SHP77 treated with DMSO at 0.1 percent for 48 hours (cell line): ENCODE results near the gene AURKB.
"Not testable (repeated sequence)": the region's sequence is repeated elsewhere in the genome, so short reads cannot be mapped to it uniquely, and the experiment has no call there.

Experiments
- DNase-seq: peaks from one replicate; lab custom pipeline; 2025; lab: John Stamatoyannopoulos, UW

The AURKB gene

DNA sequence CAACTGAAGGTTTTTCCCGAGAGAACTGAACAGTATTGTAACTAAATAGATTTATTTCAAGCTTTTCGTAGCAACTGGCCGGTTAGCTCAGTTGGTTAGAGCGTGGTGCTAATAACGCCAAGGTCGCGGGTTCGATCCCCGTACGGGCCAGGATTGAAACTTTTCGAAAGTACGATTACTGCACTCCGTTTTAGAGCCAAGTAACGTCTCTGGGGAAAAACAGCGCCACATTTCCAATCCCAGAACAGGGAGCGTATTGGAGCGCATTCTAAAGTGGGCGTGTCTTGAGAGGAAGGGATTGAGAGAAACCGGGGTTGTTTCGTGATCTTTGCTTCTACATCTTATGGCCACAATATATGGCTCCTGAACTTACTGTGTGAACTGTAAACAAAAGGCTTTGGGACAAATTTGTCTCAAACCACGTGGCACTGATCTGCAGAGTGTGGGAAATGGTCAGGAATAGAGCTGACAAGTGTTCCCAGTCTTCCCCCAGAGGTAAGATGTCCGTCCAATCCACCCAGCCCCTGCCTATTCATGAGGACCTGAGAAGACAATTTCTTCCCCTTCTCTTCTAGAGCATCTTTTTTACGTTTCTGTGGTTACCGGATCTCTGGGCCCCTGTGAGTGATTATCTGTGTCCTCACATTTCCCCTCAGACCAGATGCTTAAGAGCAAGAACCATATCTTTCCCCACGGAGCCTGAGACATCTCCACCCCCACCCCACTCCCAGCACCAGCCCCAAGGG, 22.7 kb downstream of the AURKB start:
- DNase-seq = peak; percentile 98

DNA sequence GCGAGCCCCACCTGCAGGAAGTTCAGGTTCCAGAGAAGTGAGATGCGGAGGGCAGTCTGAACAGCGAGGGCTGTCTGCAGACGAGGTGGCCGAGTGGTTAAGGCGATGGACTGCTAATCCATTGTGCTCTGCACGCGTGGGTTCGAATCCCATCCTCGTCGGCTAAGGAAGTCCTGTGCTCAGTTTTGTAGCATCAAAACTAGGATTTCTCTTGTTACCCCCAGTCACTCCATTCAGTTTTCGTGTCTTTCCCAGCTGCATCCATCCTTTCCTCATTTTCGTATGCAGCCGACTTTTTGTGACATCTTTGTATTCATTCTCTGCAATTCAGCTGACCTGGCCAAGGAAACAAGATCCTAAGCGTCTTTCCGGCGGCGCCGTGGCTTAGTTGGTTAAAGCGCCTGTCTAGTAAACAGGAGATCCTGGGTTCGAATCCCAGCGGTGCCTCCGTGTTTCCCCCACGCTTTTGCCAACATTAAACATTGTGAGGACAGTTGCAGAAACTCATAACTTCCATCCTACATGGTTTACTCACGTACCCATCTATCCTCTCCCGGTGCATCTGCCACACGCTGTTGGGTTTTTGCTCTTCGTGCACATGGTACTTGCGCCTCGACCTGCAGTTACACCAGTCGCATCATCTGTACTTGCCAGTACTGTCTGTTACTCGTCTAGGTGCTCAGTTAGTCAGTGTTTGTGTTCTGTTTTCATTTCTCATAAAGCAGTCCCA, 23.4 kb downstream of the AURKB start:
- DNase-seq = peak; percentile 100

DNA sequence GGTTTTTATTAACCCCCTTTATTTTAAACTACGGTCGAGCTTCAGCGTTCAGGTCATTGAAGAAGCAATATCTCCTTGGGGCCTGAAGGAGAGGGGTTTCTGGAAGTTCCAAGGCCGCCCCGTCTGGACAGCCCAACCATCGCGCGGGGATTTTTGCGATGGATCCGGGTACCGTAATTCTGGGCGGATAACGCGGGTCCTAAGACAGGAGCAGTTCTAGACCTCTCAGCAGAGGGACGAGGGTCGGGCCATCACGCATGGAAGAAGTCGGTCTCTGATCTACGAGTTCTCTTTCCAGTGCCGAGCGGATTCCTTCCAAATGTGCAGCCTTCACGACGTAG, 24.0 kb downstream of the AURKB start:
- no peak for DNase-seq

DNA sequence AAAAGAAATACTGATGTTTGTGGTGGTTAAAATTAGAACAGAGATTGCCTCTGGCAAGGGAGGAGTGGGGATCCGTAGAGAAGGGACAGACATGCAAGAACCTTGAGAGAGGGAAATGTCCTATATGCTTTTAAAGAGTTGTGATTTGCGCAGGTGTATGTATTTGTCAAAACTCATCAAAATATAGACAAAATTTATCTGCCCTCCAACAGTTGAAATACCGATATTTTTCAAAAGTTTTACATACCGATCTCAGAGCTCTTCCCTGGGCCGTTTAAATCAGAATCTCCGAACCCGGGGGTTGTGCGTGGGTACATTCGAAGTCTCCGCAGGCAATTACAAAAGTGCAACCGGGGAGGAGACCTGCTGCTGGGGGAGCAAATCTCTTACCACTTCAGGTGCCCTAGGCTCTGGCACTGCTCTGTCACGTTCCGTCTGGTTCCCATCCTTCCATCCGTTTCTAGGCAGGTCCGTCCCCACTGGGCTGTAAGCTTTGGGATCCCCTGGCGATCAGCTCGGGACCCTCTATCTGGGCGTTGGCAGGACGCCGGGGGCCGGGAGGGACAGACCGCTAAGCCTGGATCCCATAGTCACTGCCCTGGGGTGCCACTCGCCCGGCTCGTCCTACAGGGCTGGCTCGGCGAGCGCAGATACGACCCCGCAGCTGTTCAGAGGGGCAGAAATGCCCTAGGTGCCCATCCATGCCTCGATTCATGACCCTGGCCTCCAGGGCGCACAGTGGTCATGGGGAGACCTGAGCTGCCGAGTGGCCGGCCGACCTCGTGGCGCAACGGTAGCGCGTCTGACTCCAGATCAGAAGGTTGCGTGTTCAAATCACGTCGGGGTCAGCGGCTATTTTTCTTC, 24.6 kb downstream of the AURKB start:
- peak; percentile 76 for DNase-seq

DNA sequence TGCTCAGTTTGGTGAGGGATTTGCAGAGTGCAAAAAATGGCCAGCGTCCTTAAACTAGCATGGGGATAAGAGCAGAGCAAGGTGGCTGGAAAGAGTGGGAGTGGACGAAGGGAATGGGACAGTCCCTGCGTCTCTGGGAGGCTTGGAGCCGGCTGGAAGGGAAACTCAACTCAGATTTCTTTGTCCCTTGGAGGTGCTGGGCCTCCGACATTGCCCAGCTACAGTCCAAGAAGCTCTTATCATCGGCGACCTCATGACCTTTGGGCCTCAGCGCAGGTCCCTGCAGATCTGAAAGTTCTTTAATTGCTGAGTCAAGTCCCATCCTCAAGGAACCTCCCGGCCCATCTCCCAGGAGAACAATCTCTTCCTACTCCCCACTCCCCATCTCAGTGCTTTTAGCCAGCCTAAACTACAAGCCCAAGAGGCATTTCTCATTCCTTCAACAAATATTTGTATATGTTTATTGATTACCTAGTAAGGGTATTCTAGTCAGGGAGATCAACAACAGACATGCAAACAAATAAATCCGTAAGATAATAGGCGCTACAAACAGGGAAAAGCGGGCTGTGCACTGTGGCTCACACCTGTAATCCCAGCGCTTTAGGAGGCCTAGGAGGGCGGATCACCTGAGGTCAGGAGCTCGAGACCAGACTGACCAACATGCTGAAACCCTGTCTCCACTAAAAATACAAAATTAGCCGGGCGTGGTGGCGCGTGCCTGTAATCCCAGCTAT, 33.2 kb downstream of the AURKB start:
- DNase-seq = no peak

DNA sequence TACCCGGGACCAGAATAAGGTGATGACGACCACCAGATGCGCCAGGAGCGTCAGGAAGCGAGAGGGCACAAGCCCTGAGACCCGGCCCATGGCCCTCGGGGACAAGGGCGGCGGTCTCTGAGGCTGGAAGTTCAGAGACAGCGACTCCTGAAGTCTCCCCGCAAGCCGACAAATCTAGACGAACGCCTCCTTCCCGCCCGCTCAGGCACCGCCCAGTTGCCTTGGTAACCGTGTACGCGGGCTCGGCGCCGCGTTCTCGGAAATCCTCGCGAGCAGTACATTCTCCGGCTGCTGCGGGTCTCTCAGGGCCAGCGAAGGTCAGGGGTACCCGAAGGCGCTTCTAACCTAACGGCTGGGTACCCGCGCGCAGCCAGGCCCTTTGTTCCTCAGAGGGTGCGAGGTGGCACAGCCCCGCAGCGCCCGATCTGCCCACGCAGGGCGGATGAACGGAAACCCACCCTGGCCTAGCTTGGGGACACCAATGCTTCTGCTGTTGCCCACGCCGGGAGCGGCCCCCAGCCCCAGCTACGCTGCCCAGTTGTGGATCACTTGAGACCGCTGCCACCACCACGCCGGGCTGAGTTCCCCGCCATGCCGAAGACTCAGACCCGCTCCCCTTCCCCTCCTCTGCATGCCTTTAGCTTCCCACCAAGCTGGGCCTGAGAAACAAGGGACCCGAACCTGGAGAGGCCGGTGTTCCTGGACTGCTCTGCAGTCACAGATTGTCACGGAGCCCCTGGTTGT, 34.0 kb downstream of the AURKB start, which contains the start of gene TMEM107:
TSS of gene TMEM107 (minus strand) at position 184 of the 744 bp plus-strand sequence. CDS start at position 90, 94 bp downstream.
- DNase-seq = peak; percentile 89

DNA sequence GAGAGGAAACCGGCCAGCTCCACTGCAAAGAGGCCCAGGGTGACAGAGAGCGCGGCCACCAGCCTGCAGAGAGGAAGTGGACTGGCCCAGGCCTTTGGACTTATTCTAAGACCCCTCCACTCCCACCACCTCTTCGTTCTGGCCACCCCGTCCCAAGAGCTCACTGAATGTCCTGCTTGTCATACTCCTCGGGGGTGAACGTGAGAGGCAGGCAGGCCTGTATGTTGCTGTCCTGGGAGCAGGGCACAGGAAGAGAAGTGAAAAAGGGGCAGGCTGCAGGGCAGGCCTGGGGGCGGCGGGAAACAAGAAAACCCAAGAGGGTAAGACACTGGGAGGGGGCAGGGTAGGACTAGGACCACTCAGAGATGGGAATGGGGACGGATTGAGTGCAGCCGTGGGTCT, 34.6 kb downstream of the AURKB start:
- DNase-seq = no peak

DNA sequence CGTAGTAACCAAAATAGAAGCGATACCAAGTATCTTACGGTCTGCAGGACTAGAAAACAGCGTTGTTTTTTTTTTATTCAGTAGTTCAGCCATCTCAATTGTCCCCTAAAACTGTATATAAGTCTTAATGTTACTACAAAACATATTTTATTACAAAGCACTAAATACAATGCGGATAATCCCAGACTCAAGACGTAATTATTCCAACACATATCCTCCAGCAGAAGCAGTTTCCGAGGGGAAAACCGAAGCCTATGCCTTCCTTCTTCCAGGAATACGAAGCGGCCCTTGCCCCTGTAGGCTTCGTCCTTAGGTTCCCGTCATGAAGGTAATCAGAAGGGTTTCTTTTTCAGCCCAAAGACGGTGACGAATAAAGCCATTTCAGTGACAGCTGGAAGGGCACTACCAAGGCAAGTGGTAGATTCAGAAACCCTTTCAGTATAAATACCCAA, 36.5 kb downstream of the AURKB start:
- no peak for DNase-seq

DNA sequence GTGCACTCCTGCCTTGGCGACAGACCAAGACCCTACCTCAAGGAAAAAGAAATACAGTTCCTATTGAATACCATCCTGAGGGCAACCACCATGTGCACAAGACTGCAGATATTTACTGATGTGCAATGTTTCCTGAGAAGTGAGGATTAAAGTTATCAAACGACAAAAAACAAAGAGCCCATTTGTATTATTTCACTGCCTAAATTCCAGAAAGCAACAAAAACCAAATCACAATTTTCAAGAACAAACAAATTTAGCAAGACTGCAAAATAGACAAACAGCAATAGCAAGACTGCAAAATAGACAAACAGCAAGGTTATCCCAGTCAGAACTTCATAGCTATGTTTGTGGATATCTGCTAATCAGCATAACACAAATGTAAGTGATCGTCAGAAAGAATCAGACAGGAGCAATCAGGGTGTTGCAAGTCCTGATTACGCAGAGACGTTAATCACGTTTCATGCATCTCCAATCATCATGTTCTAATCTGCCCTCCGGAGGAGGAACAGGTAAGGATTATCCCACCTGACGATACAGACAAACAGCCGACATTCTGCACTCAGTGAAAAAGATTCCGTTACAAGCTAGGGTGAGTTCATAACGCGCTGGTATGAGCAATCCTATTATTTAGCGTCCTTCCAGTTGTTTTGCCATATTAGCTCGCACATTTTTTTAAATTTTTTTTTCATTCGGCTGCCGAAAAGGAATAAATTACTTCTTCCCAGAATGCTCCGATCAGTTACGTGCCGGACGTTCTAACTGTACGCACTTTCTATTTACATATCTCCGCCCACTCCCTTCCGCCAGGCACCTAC, 37.1 kb downstream of the AURKB start:
- peak; percentile 100 for DNase-seq

DNA sequence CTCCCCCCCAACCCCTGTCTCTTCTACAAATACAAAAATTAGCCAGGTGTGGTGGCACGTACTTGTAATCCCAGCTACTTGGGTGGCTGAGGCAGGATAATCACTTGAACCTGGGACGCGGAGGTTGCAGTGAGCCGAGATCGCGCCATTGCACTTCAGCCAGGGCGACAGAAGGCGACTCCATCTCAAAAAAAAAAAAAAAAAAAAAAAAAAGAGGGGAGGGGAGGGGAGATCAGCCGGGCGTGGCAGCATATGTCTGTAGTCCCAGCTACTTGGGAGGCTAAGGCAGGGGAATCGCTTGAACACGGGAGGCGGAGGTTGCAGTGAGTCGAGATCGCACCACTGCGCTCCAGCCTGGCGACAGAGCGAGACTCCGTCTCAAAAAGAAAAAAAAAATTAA, 40.2 kb downstream of the AURKB start:
- DNase-seq = not testable (repeated sequence)

DNA sequence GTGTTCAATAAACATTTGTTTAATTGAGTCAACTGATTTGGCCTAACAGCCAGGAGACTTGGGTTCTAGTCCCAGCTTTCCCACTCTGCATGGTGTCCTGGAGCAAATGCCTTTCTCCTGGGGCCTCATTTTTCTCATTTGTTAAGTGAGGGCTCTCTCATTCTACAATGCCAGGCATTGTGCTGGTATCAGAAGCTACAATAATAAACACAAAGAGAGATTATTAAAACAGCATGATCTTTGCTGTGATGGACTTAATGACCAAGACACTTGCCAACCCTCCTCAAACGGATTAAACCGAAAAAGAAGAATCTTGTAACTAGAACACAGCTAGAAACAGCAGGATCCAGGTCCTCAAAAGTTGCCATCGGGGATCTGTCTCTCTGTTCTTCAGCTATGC, 42.8 kb downstream of the AURKB start:
- DNase-seq = no peak

DNA sequence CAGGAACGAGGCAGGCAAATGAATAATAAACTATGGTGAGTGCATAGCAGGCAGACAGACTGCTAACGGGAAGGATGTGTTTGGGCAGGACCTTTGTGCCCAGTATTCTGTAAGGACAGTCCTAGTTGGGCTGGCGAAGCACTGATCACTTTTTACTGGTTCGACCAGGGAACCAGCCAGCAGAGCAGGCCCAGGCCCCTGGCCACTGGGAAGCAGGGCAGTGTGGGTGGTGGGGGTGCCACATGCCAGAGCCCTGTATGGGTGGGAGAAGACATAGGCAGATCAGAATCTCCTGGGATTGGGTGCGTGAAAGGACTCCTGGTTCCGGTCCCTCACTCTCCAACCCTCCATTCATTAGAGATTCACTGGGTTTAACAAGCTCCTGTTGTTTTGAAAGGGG, 43.6 kb downstream of the AURKB start:
- no peak for DNase-seq

DNA sequence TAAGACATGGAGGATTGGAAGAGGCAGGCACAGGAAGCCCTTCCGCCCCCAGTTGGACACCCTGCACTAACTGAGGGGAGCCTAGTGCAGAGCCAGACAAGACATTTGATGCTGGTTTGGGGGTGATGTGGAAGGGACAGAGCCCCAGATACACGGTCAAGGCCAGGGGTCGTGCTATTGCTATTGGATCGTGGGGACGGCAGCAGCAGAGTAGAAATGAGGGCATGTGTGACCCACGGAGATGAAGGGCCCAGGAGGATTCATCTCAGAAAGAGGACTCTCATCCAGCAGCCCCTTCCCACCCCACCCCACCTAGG, 45.6 kb downstream of the AURKB start:
- DNase-seq = no peak

DNA sequence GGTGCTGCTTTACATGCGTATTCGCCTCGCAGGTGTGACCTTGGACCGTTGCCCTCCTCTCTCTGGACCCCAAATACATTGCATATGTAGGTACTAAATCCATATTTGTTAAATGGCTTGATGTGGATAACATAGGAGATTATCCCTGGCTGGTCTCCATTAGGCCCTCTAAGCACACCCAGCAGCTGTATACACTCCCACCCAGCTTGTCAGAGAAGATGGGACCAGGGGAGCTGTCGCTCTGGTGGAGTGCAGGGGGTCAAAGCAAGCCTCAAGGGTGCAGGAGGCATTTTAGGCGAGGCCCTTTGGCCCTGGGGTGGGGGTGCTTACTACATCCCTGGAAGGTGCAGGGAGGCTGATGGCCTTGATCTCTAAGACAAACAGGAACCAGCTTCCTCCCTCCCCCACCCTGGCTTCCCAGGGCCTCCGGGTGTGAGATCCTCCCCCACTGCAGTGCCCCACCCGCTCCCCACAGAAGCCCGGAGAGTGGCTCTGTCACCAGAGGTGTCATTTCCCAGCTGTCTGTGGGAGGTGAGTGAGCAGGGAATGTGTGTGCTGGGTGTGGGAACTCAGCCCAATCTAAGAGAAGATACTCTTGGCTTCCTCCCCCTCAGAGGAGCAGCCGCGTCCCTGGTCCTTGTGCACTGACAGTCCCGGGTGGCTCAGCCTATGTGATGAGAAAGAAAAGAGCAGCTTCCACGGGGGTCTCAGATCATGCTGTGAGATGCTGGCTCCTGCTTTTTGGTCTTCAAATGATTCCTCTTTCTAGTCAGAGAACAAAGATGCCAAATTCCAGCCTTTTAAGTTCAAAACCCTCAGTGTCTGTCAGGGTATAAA, 46.2 kb downstream of the AURKB start:
- peak; percentile 37 for DNase-seq

DNA sequence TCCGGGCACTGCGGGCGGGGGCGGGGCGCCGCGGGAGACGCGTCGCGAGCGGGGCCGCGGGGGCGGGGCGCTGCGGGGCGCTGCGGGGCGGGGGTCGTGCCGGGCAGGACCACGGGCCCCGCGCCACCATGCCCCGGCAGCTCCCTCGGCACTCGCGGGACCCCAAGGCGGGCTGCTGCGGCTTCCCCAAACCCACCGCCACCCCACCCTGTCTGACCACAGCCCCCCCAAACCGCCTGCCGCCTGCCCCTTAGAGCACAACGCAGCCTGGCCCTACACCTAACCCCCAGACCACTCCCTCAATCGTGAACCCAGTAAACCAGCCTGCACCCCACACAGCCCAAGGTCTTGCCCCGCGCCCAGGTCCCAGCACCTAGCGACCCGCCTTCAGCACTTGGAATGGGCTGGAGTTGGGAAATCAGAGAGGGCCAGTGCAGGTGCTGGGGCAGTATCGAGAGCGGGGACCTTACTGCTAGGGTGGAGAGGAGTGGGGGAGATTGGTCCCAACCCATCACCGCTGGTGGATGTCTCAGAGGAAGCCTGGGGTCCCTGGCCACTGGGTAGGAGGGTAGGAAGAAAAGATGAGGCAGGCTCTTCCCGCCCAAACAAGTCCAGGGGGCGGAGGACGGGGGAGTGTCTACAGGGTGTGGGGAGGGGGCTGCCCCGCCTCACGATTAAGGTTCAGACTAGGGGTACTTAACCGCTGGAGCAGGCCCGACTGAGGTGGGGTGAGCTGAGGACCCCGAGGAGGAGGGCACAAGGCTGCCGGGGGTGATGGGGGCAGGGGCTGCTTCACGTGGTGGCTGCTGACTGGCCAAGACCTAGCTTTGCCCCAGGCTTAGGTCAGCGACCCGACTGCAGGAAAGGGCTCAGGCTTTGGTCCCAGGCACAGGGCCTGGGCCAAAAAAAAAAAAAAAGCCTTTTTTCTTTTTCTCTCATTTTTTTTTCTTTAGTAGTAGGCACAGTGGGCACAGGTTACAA, 47.1 kb downstream of the AURKB start:
- peak; percentile 6 for DNase-seq

DNA sequence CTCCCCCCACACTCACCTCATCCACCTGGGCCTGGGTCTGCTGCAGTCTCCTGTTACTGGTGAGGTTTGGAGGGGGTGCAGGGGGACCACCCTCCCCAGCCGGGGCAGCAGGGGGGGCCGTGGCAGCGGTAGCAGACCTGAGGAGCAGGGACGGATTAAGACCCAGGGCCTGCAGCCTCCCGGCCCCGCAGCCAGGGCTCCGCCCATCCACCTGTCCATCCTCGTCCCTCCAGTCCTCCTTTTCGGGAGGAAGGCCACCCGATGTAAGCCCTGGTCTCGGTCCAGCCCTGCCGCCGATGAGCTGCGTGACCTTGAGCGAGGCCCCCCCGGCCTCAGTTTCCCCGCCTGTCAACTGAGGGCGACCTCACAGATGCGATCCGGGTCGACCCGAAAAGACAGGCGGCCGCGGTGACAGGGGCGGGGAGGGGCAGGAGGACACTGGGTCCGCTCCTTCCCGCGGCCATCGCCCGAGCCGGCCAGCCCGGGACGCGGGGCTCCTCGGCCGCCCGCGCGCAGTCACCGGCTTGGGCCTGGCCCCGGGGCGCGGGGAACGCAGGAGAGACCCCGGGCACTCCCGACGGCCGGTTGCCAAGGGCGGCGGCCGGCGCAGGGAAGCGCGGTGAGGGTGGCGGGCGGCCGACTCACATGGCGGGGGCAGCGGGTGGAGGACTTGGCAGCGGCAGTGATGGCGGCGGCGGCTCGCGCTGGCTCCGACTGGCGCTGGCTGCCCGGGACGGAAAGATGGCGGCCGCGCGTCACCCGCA, 48.0 kb downstream of the AURKB start, which contains the start of gene VAMP2:
TSS of gene VAMP2 (minus strand) at position 716 of the 764 bp plus-strand sequence. CDS start at position 647, 69 bp downstream.
- DNase-seq = peak; percentile 31
